HEK293 (cell line): ENCODE measurements around the gene WDR13.

Source experiments
- CTCF ChIA-PET: fragments of 350-600 bp; formaldehyde crosslinking; extraction: SDS; loops from one replicate; lab custom pipeline; 2021; ENCODE audit warnings: antibody characterized with exemption; lab: Yijun Ruan, JAX
- POLR2A ChIA-PET: fragments of 300-600 bp; formaldehyde crosslinking; extraction: SDS; loops from one replicate; lab custom pipeline; 2020; ENCODE audit warnings: antibody characterized with exemption, inconsistent platforms; lab: Yijun Ruan, JAX
- H3K27ac ChIP-seq: fragments of 200-500 bp; sonication (Bioruptor generic); 2 replicates; pipeline ENCODE4 v1.5.1; 2014; ENCODE audit warnings: low read depth, low read length, control low read depth, inconsistent platforms; ENCODE audit errors: extremely low read depth
- H3K36me3 ChIP-seq, 2 experiments: fragments of 200-500 bp in 1 of 2; sonication (Bioruptor generic) in 1 of 2; 1 replicate in 1 of 2; 2 replicates in 1 of 2; pipeline ENCODE4 v1.5.1; 2014 to 2017; ENCODE audit warnings: inconsistent platforms in 2 of 2, low read length in 2 of 2; ENCODE audit not compliant: control insufficient read depth in 2 of 2, insufficient read depth in 1 of 2
- H3K4me1 ChIP-seq: fragments of 200-500 bp; sonication (Bioruptor generic); 2 replicates; pipeline ENCODE4 v1.5.1; 2014; ENCODE audit warnings: mild to moderate bottlenecking, low read length, inconsistent platforms; ENCODE audit not compliant: control insufficient read depth, insufficient read depth
- H3K4me3 ChIP-seq: 2 replicates; pipeline ENCODE4 v1.5.1; 2011; ENCODE audit warnings: low read depth, mild to moderate bottlenecking, control low read depth, low read length, moderate library complexity
- H3K9me3 ChIP-seq: fragments of 200-500 bp; sonication (Bioruptor generic); 2 replicates; pipeline ENCODE4 v1.5.1; 2014; ENCODE audit warnings: low read depth, low read length, inconsistent platforms; ENCODE audit not compliant: control insufficient read depth, insufficient read depth
- KLF10 ChIP-seq: fragments of 450-650 bp; IDR thresholded peaks from 2 replicates; pipeline ENCODE4 v1.5.1; 2018; ENCODE audit warnings: missing biosample characterization, mild to moderate bottlenecking, missing genetic modification characterization
- RBAK ChIP-seq: fragments of 450-650 bp; formaldehyde crosslinking; IDR thresholded peaks from 2 replicates; pipeline ENCODE4 v1.5.1; 2016; ENCODE audit warnings: missing biosample characterization, missing genetic modification characterization
- SP3 ChIP-seq: fragments of 450-650 bp; formaldehyde crosslinking; IDR thresholded peaks from 2 replicates; pipeline ENCODE4 v1.5.1; 2016; ENCODE audit warnings: missing biosample characterization, missing genetic modification characterization
- SP7 ChIP-seq: fragments of 450-650 bp; formaldehyde crosslinking; IDR thresholded peaks from 2 replicates; pipeline ENCODE4 v1.5.1; 2016; ENCODE audit warnings: missing biosample characterization, missing genetic modification characterization
- TSHZ1 ChIP-seq: fragments of 450-650 bp; formaldehyde crosslinking; IDR thresholded peaks from 2 replicates; pipeline ENCODE4 v1.5.1; 2016; ENCODE audit warnings: missing biosample characterization, missing genetic modification characterization, borderline replicate concordance
- ZBTB21 ChIP-seq: fragments of 450-650 bp; formaldehyde crosslinking; IDR thresholded peaks from 2 replicates; pipeline ENCODE4 v1.5.1; 2017; ENCODE audit warnings: missing biosample characterization, missing genetic modification characterization
- ZFHX2 ChIP-seq: fragments of 450-650 bp; formaldehyde crosslinking; conservative IDR thresholded peaks from 2 replicates; pipeline ENCODE4 v1.5.1; 2016; ENCODE audit warnings: missing biosample characterization, missing genetic modification characterization
- ZNF132 ChIP-seq: fragments of 450-650 bp; formaldehyde crosslinking; IDR thresholded peaks from 2 replicates; pipeline ENCODE4 v1.5.1; 2017; ENCODE audit warnings: missing biosample characterization, missing genetic modification characterization, borderline replicate concordance
- ZNF133 ChIP-seq: fragments of 450-650 bp; formaldehyde crosslinking; IDR thresholded peaks from 2 replicates; pipeline ENCODE4 v1.5.1; 2016; ENCODE audit warnings: missing biosample characterization, missing genetic modification characterization
- ZNF239 ChIP-seq: fragments of 450-650 bp; formaldehyde crosslinking; IDR thresholded peaks from 2 replicates; pipeline ENCODE4 v1.5.1; 2016; ENCODE audit warnings: missing biosample characterization, missing genetic modification characterization
- ZNF324 ChIP-seq: fragments of 450-650 bp; formaldehyde crosslinking; IDR thresholded peaks from 2 replicates; pipeline ENCODE4 v1.5.1; 2016; ENCODE audit warnings: missing biosample characterization, missing genetic modification characterization
- ZNF335 ChIP-seq: fragments of 450-650 bp; formaldehyde crosslinking; conservative IDR thresholded peaks from 2 replicates; pipeline ENCODE4 v1.5.1; 2016; ENCODE audit warnings: missing biosample characterization, missing genetic modification characterization
- ZNF366 ChIP-seq: fragments of 450-650 bp; formaldehyde crosslinking; conservative IDR thresholded peaks from 2 replicates; pipeline ENCODE4 v1.5.1; 2016; ENCODE audit warnings: missing biosample characterization, missing genetic modification characterization
- ZNF426 ChIP-seq: fragments of 450-650 bp; formaldehyde crosslinking; IDR thresholded peaks from 2 replicates; pipeline ENCODE4 v1.5.1; 2017; ENCODE audit warnings: missing biosample characterization, missing genetic modification characterization, mild to moderate bottlenecking, inconsistent platforms, moderate library complexity
- ZNF560 ChIP-seq: fragments of 450-650 bp; formaldehyde crosslinking; IDR thresholded peaks from 2 replicates; pipeline ENCODE4 v1.5.1; 2017; ENCODE audit warnings: missing biosample characterization, missing genetic modification characterization, borderline replicate concordance
- ZNF596 ChIP-seq: fragments of 450-650 bp; IDR thresholded peaks from 2 replicates; pipeline ENCODE4 v1.5.0; 2018; ENCODE audit warnings: missing biosample characterization, mild to moderate bottlenecking, missing genetic modification characterization, moderate library complexity
- ZNF600 ChIP-seq: fragments of 450-650 bp; formaldehyde crosslinking; IDR thresholded peaks from 2 replicates; pipeline ENCODE4 v1.5.1; 2016; ENCODE audit warnings: missing biosample characterization, missing genetic modification characterization
- ZNF623 ChIP-seq: fragments of 450-650 bp; formaldehyde crosslinking; IDR thresholded peaks from 2 replicates; pipeline ENCODE4 v1.5.1; 2016; ENCODE audit warnings: missing biosample characterization, missing genetic modification characterization
- ZNF629 ChIP-seq: fragments of 450-650 bp; formaldehyde crosslinking; IDR thresholded peaks from 2 replicates; pipeline ENCODE4 v1.5.1; 2017; ENCODE audit warnings: missing biosample characterization, missing genetic modification characterization
- ZNF658 ChIP-seq: fragments of 450-650 bp; formaldehyde crosslinking; IDR thresholded peaks from 2 replicates; pipeline ENCODE4; 2016; ENCODE audit warnings: missing biosample characterization, missing genetic modification characterization
- ZNF692 ChIP-seq: fragments of 450-650 bp; formaldehyde crosslinking; IDR thresholded peaks from 2 replicates; pipeline ENCODE4 v1.5.1; 2016; ENCODE audit warnings: missing biosample characterization, missing genetic modification characterization
- ZNF776 ChIP-seq: fragments of 450-650 bp; formaldehyde crosslinking; IDR thresholded peaks from 2 replicates; pipeline ENCODE4 v1.5.0; 2017; ENCODE audit warnings: missing biosample characterization, missing genetic modification characterization, borderline replicate concordance
- ZNF837 ChIP-seq: fragments of 450-650 bp; formaldehyde crosslinking; IDR thresholded peaks from 2 replicates; pipeline ENCODE4 v1.5.1; 2016; ENCODE audit warnings: missing biosample characterization, missing genetic modification characterization
- TF ChIP-seq, protein P1 (sequence below): fragments of 450-650 bp; formaldehyde crosslinking; IDR thresholded peaks from 2 replicates; pipeline ENCODE4 v1.5.1; 2016; ENCODE audit warnings: missing biosample characterization, missing genetic modification characterization
- TF ChIP-seq, protein P2 (sequence below): fragments of 450-650 bp; formaldehyde crosslinking; IDR thresholded peaks from 2 replicates; pipeline ENCODE4 v1.5.1; 2017; ENCODE audit warnings: missing biosample characterization, missing genetic modification characterization
- TF ChIP-seq, protein P3 (sequence below): fragments of 450-650 bp; formaldehyde crosslinking; IDR thresholded peaks from 2 replicates; pipeline ENCODE4 v1.5.1; 2016; ENCODE audit warnings: missing biosample characterization, missing genetic modification characterization

Gene WDR13

DNA sequence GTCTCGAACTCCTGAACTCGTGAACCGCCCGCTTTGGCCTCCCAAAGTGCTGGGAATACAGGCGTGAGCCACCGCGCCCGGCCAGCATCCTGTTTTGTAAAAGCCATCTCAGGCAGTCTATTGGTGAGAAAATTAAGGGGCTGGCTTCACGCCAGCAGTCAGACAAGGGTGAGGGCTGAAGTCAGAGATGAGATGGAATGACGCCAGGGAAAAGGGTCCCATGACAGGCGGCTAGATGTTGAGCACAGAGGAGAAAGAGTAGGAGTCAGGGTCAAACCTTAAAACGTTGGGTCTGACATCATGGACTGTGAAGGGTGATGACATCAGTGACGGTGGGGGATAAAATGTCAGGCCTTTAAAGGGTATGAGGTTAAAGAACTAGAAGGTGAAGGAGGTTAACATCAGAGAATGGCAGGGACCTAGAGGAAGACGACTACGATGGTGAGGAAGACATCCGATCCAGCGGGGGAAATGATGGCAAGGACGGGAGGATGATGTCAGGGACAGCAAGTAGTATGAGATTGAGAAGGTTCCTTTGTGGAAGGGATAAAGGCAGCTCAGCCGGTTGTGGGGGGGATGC lies 23.5 kb upstream of the WDR13 start:
- peaks cover 3% of the 10 kb centered on the region; the same call in 1 of the 2 replicates for H3K4me1 ChIP-seq
- H3K4me3 ChIP-seq, result peak overlapping the region; percentile 80
- H3K36me3 ChIP-seq, result peaks cover 8 to 38% of the 10 kb centered on the region in 2 experiments
- peak overlapping the region; percentile 20; the same call in 1 of the 2 replicates for H3K27ac ChIP-seq
- CTCF ChIA-PET, result no interaction called here
- POLR2A ChIA-PET, result interaction anchor here (0.8 to 1.7 kb wide), 8 partner anchors 8 to 164 kb away, joined by 3 to 8 read pairs (median 4); partner anchors contain the start of gene TBC1D25
- H3K9me3 ChIP-seq, result no peaks in the 10 kb centered on the region
- TF ChIP-seq ZNF658 (tag by site-specific recombination) (no peak), RBAK (tag by site-specific recombination) (no peak), ZNF596 (tag by site-specific recombination) (no peak), ZFHX2 (tag by site-specific recombination) (peak; percentile 34; the same call in 1 of the 2 replicates), ZNF132 (tag by site-specific recombination) (no peak), ZNF692 (tag by site-specific recombination) (peak; percentile 75), ZNF426 (tag by site-specific recombination) (no peak), ZNF366 (peak; percentile 92), ZNF600 (peak; percentile 38; the same call in 1 of the 2 replicates), SP3 (tag by site-specific recombination) (no peak), TSHZ1 (tag by site-specific recombination) (no peak), ZNF629 (tag by site-specific recombination) (peak; percentile 97), ZNF133 (tag by site-specific recombination) (no peak), ZNF623 (no peak), ZNF837 (tag by site-specific recombination) (no peak), ZNF335 (tag by site-specific recombination) (peak; percentile 83), ZNF560 (tag by site-specific recombination) (no peak), ZNF324 (tag by site-specific recombination) (peak; percentile 63; the same call in 1 of the 2 replicates), SP7 (tag by site-specific recombination) (peak; percentile 42; the same call in 1 of the 2 replicates), ZBTB21 (tag by site-specific recombination) (peak; percentile 99), ZNF776 (tag by site-specific recombination) (no peak), ZNF239 (no peak), KLF10 (tag by site-specific recombination) (no peak)
- TF ChIP-seq, protein P1, sequence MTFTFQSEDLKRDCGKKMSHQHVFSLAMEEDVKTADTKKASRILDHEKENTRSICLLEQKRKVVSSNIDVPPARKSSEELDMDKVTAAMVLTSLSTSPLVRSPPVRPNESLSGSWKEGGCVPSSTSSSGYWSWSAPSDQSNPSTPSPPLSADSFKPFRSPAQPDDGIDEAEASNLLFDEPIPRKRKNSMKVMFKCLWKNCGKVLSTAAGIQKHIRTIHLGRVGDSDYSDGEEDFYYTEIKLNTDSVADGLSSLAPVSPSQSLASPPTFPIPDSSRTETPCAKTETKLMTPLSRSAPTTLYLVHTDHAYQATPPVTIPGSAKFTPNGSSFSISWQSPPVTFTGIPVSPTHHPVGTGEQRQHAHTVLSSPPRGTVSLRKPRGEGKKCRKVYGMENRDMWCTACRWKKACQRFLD, result no peak
- TF ChIP-seq, protein P2, sequence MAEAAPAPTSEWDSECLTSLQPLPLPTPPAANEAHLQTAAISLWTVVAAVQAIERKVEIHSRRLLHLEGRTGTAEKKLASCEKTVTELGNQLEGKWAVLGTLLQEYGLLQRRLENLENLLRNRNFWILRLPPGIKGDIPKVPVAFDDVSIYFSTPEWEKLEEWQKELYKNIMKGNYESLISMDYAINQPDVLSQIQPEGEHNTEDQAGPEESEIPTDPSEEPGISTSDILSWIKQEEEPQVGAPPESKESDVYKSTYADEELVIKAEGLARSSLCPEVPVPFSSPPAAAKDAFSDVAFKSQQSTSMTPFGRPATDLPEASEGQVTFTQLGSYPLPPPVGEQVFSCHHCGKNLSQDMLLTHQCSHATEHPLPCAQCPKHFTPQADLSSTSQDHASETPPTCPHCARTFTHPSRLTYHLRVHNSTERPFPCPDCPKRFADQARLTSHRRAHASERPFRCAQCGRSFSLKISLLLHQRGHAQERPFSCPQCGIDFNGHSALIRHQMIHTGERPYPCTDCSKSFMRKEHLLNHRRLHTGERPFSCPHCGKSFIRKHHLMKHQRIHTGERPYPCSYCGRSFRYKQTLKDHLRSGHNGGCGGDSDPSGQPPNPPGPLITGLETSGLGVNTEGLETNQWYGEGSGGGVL (tag by site-specific recombination), result peak; percentile 90
- TF ChIP-seq, protein P3, sequence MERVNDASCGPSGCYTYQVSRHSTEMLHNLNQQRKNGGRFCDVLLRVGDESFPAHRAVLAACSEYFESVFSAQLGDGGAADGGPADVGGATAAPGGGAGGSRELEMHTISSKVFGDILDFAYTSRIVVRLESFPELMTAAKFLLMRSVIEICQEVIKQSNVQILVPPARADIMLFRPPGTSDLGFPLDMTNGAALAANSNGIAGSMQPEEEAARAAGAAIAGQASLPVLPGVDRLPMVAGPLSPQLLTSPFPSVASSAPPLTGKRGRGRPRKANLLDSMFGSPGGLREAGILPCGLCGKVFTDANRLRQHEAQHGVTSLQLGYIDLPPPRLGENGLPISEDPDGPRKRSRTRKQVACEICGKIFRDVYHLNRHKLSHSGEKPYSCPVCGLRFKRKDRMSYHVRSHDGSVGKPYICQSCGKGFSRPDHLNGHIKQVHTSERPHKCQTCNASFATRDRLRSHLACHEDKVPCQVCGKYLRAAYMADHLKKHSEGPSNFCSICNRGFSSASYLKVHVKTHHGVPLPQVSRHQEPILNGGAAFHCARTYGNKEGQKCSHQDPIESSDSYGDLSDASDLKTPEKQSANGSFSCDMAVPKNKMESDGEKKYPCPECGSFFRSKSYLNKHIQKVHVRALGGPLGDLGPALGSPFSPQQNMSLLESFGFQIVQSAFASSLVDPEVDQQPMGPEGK, result peak; percentile 88
